Mesothelial cell of epicardium (in vitro differentiated cells): ENCODE data around the gene SRPK1. TPM values are rescaled to one million over a fixed set of nuclear protein-coding genes. Genes with fewer than 3 reads are reported as not detected.

Experiments used
- DNase-seq, 2 experiments: peaks; one replicate each; pipeline ENCODE4 v3.0.0; 2021; ENCODE audit warnings: low spot score in 2 of 2; ENCODE audit not compliant: unreplicated experiment in 2 of 2
- H3K27ac Mint-ChIP-seq: 2 replicates; pipeline ENCODE4 v1.8.0; 2021; ENCODE audit warnings: mixed read lengths
- H3K27me3 Mint-ChIP-seq: 2 replicates; pipeline ENCODE4 v1.8.0; 2021; ENCODE audit warnings: low read depth, mixed read lengths
- H3K36me3 Mint-ChIP-seq: 2 replicates; pipeline ENCODE4 v1.8.0; 2021; ENCODE audit warnings: mixed read lengths
- H3K4me1 Mint-ChIP-seq: 2 replicates; pipeline ENCODE4 v1.8.0; 2021; ENCODE audit warnings: mixed read lengths
- H3K4me3 Mint-ChIP-seq: 2 replicates; pipeline ENCODE4 v1.8.0; 2021; ENCODE audit warnings: mild to moderate bottlenecking, moderate library complexity, mixed read lengths
- H3K9me3 Mint-ChIP-seq: 2 replicates; pipeline ENCODE4 v1.8.0; 2021; ENCODE audit warnings: mixed read lengths
- CTCF ChIP-seq: fragments of 200-600 bp; sonication (generic); IDR thresholded peaks from one replicate; pipeline ENCODE4 v1.5.0; 2021; ENCODE audit warnings: antibody characterized with exemption; ENCODE audit not compliant: unreplicated experiment
- total RNA-seq: library from RNA; stranded (reverse); gene quantifications from 3 replicates; pipeline ENCODE4 v1.2.1, GENCODE V29; 2021

The SRPK1 gene
- total RNA-seq, 1 donor from 2014 or later, result 70.2 TPM

GRCh38 chr6:35824552-35825192 is 96.2 kb downstream of the SRPK1 start:
- no peak for TF ChIP-seq CTCF
- Mint-ChIP-seq H3K27me3 (no peaks in the 10 kb centered on the region), H3K4me3 (no peak overlapping the region), H3K4me1 (no peaks in the 10 kb centered on the region), H3K27ac (no peak overlapping the region), H3K9me3 (peaks cover 4% of the 10 kb centered on the region), H3K36me3 (no peaks in the 10 kb centered on the region)
- no peak for DNase-seq

- H3K36me3 Mint-ChIP-seq, result no peaks in the 10 kb centered on the region
- TF ChIP-seq CTCF, result no peak
- H3K27ac Mint-ChIP-seq, result no peak overlapping the region
- H3K4me1 Mint-ChIP-seq, result no peaks in the 10 kb centered on the region
- no peak overlapping the region for H3K4me3 Mint-ChIP-seq
- H3K27me3 Mint-ChIP-seq, result no peaks in the 10 kb centered on the region
- H3K9me3 Mint-ChIP-seq, result no peaks in the 10 kb centered on the region
- DNase-seq, result no peak
These were observed 97.3 kb downstream of the SRPK1 start for GRCh38 chr6:35823601-35824000.

- no peaks in the 10 kb centered on the region for H3K27me3 Mint-ChIP-seq
- peaks cover 4% of the 10 kb centered on the region for H3K9me3 Mint-ChIP-seq
- TF ChIP-seq CTCF, result no peak
- no peak overlapping the region for H3K27ac Mint-ChIP-seq
- H3K4me3 Mint-ChIP-seq, result no peak overlapping the region
- DNase-seq, result no peak
- no peaks in the 10 kb centered on the region for H3K4me1 Mint-ChIP-seq
- H3K36me3 Mint-ChIP-seq, result no peaks in the 10 kb centered on the region
These were observed 103.4 kb downstream of the SRPK1 start for GRCh38 chr6:35817515-35817914.

GRCh38 chr6:35811699-35811995 is 109.3 kb downstream of the SRPK1 start:
- H3K36me3 Mint-ChIP-seq, result no peaks in the 10 kb centered on the region

GRCh38 chr6:35810971-35811698 is 109.8 kb downstream of the SRPK1 start:
- Mint-ChIP-seq H3K27me3 (peaks cover 10% of the 10 kb centered on the region), H3K36me3 (no peaks in the 10 kb centered on the region), H3K9me3 (no peaks in the 10 kb centered on the region), H3K4me3 (no peak overlapping the region), H3K27ac (no peak overlapping the region), H3K4me1 (no peaks in the 10 kb centered on the region)
- no peak for DNase-seq
- TF ChIP-seq CTCF, result no peak

More at GRCh38 chr6:35811699-35811995, 109.3 kb downstream of the SRPK1 start:
- Mint-ChIP-seq H3K9me3 (no peaks in the 10 kb centered on the region), H3K27ac (no peak overlapping the region), H3K27me3 (peaks cover 6% of the 10 kb centered on the region), H3K4me1 (no peaks in the 10 kb centered on the region), H3K4me3 (no peak overlapping the region)
- DNase-seq, result no peak
- TF ChIP-seq CTCF, result no peak
